GM18498 (cell line): Measurements from ENCODE around the gene TTLL1.
A peak's percentile ranks its signal among the peaks of the same experiment; 100 is the strongest.
"Not testable (repeated sequence)": the region's sequence is repeated elsewhere in the genome, so short reads cannot be mapped to it uniquely, and the experiment has no call there.

Experiments used
- ATAC-seq: cut with Tn5 transposase; IDR thresholded peaks from one replicate; pipeline ENCODE4 v1.9.1; 2021; ENCODE audit warnings: mild to moderate bottlenecking, moderate library complexity; ENCODE audit not compliant: unreplicated experiment

The TTLL1 gene

GRCh38 chr22:42995654-42996053 is 93.5 kb downstream of the TTLL1 start:
- not testable (repeated sequence) for ATAC-seq

- ATAC-seq, result peak; percentile 58
Measured at GRCh38 chr22:42994917-42995562, 94.2 kb downstream of the TTLL1 start.

GRCh38 chr22:42994276-42994916 is 94.8 kb downstream of the TTLL1 start:
- ATAC-seq, result no peak

- ATAC-seq, result no peak
Measured at GRCh38 chr22:42993651-42994275, 95.4 kb downstream of the TTLL1 start.

- no peak for ATAC-seq
Measured at GRCh38 chr22:42992886-42993479, 96.2 kb downstream of the TTLL1 start.

GRCh38 chr22:42992092-42992491 is 97.1 kb downstream of the TTLL1 start:
- ATAC-seq, result no peak

- no peak for ATAC-seq
Measured at GRCh38 chr22:42991010-42991651, 98.1 kb downstream of the TTLL1 start.

GRCh38 chr22:42990131-42990838 is 98.9 kb downstream of the TTLL1 start:
- no peak for ATAC-seq
